ENCODE results near the gene VAV2.

VAV2 gene

DNA sequence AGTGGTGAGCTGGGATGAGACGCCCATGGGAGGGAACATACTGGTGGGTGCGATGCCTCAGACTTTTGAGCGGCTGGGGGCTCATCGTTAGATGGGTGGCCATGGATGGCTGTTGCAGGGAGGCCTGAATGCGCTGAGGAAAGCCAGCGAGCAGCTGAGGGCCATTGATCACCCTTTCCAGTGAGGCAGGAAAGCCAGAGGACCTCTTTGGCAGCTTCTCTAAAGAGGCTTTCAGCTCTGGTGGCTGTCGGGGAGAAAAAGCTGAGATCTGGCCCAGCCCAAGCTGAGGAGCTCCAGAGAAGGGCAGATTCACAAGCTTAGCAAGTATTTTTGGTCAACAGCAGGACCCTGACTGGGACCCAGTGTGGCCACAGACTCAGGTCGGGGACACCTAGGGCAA lies 13.3 kb upstream of the VAV2 start:
- H3K27ac ChIP-seq (ENCODE audit: low read depth, low read length) = no peak overlapping the region
- H3K79me2 ChIP-seq (ENCODE audit: control insufficient read depth, insufficient read depth, low read length, unreplicated experiment) = no peaks in the 10 kb centered on the region

GRCh38 chr9:134004881-134005280 lies 12.8 kb upstream of the VAV2 start:
- Histone ChIP-seq H3K27ac (ENCODE audit: low read depth, low read length) (no peak overlapping the region), H2AFZ (ENCODE audit: low read length, unreplicated experiment) (no peak overlapping the region)

More for the DNA sequence above, 13.3 kb upstream of the VAV2 start:
- Histone ChIP-seq H2AFZ (ENCODE audit: low read length, unreplicated experiment) (no peak overlapping the region), H3K4me1 (ENCODE audit: control insufficient read depth, insufficient read depth, low read length, unreplicated experiment) (no peaks in the 10 kb centered on the region), H3K27me3 (ENCODE audit: insufficient read depth, low read length) (0 out of 2 replicates have a peak, but pooled peaks cover 5% of the 10 kb centered on the region), H3K4me3 (ENCODE audit: low read depth, low read length) (no peak overlapping the region), H3K36me3 (ENCODE audit: insufficient read depth, low read length) (no peaks in the 10 kb centered on the region)

GRCh38 chr9:134004131-134004873 lies 12.2 kb upstream of the VAV2 start:
- Histone ChIP-seq H2AFZ (ENCODE audit: low read length, unreplicated experiment) (no peak overlapping the region), H3K27ac (ENCODE audit: low read depth, low read length) (no peak overlapping the region), H3K27me3 (ENCODE audit: insufficient read depth, low read length) (0 out of 2 replicates have a peak, but pooled peaks cover 5% of the 10 kb centered on the region), H3K36me3 (ENCODE audit: insufficient read depth, low read length) (no peaks in the 10 kb centered on the region), H3K4me1 (ENCODE audit: control insufficient read depth, insufficient read depth, low read length, unreplicated experiment) (no peaks in the 10 kb centered on the region), H3K4me3 (ENCODE audit: low read depth, low read length) (no peak overlapping the region), H3K79me2 (ENCODE audit: control insufficient read depth, insufficient read depth, low read length, unreplicated experiment) (no peaks in the 10 kb centered on the region)

More at GRCh38 chr9:134004881-134005280, 12.8 kb upstream of the VAV2 start:
- 0 out of 2 replicates have a peak, but pooled peaks cover 5% of the 10 kb centered on the region for H3K27me3 ChIP-seq (ENCODE audit: insufficient read depth, low read length)
- H3K36me3 ChIP-seq (ENCODE audit: insufficient read depth, low read length) = no peaks in the 10 kb centered on the region
- H3K4me1 ChIP-seq (ENCODE audit: control insufficient read depth, insufficient read depth, low read length, unreplicated experiment) = no peaks in the 10 kb centered on the region
- no peak overlapping the region for H3K4me3 ChIP-seq (ENCODE audit: low read depth, low read length)
- H3K79me2 ChIP-seq (ENCODE audit: control insufficient read depth, insufficient read depth, low read length, unreplicated experiment) = no peaks in the 10 kb centered on the region

DNA sequence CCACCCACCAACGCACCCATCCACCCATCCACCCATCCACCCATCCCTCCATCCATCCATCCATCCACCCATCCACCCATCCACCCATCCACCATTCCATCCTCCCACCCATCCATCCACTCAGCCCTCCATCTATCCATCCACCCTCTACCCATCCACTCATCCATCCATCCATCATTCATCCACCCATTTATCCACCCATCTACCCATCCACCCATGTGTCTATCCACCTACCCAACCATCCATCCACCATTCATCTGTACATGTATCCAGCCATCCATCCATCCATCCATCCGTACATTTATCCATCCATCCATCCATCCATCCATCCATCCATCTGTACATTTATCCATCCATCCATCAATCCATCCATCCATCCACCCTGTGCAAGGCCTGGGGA lies 11.1 kb upstream of the VAV2 start:
- H3K79me2 ChIP-seq (ENCODE audit: control insufficient read depth, insufficient read depth, low read length, unreplicated experiment) = no peaks in the 10 kb centered on the region
- H3K4me1 ChIP-seq (ENCODE audit: control insufficient read depth, insufficient read depth, low read length, unreplicated experiment) = no peaks in the 10 kb centered on the region
- no peaks in the 10 kb centered on the region for H3K36me3 ChIP-seq (ENCODE audit: insufficient read depth, low read length)
- H3K4me3 ChIP-seq (ENCODE audit: low read depth, low read length) = no peak overlapping the region
- no peak overlapping the region for H3K27ac ChIP-seq (ENCODE audit: low read depth, low read length)
- H2AFZ ChIP-seq (ENCODE audit: low read length, unreplicated experiment) = no peak overlapping the region
- no peaks in the 10 kb centered on the region for H3K27me3 ChIP-seq (ENCODE audit: insufficient read depth, low read length)

DNA sequence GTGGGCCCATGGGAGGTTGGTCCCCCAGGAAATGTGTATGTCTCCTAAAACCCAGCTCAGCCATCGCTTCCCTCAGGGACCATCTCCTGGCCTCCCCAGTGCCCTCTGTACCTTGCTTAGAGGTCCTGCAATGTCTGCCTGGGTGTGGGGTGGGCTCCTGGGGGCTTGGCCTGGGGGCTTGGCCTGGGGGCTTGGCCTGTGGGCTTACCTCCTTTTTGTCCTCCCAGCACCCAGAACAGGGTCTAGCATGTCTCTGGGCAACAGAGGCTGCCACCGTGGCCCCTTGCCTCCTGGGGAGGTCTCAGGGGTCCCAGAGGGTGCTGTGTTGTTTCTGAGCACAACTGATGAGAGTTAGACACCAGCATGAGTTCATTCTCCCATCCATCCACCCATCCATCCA lies 10.7 kb upstream of the VAV2 start:
- Histone ChIP-seq H3K27ac (ENCODE audit: low read depth, low read length) (no peak overlapping the region), H3K4me1 (ENCODE audit: control insufficient read depth, insufficient read depth, low read length, unreplicated experiment) (no peaks in the 10 kb centered on the region), H3K4me3 (ENCODE audit: low read depth, low read length) (no peak overlapping the region), H3K79me2 (ENCODE audit: control insufficient read depth, insufficient read depth, low read length, unreplicated experiment) (no peaks in the 10 kb centered on the region), H2AFZ (ENCODE audit: low read length, unreplicated experiment) (no peak overlapping the region), H3K27me3 (ENCODE audit: insufficient read depth, low read length) (no peaks in the 10 kb centered on the region), H3K36me3 (ENCODE audit: insufficient read depth, low read length) (no peaks in the 10 kb centered on the region)

DNA sequence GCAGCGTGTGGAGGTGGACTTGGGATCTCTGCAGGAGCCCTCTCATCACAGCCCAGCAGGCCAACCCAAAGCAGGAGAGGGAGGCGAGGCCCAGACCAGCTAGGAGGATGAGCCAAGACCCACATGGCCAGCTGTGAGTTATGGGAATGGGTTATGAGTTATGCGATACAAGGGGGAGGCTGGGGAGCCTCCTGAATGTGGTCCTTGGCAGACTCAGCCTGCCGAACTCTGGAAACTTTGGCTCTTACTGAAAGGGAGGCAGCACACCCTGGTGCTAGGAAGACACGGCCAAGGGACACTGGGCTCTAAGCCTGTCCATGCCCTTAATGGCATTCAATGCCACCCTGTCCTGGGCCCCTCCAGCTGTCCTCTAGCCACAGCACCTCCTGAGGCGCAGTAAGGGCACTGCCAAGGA lies 7.7 kb upstream of the VAV2 start:
- no peak overlapping the region for H3K27ac ChIP-seq (ENCODE audit: low read depth, low read length)
- no peaks in the 10 kb centered on the region for H3K4me1 ChIP-seq (ENCODE audit: control insufficient read depth, insufficient read depth, low read length, unreplicated experiment)
- no peaks in the 10 kb centered on the region for H3K36me3 ChIP-seq (ENCODE audit: insufficient read depth, low read length)
- H3K79me2 ChIP-seq (ENCODE audit: control insufficient read depth, insufficient read depth, low read length, unreplicated experiment) = no peaks in the 10 kb centered on the region
- no peaks in the 10 kb centered on the region for H3K27me3 ChIP-seq (ENCODE audit: insufficient read depth, low read length)
- no peak overlapping the region for H3K4me3 ChIP-seq (ENCODE audit: low read depth, low read length)
- no peak overlapping the region for H2AFZ ChIP-seq (ENCODE audit: low read length, unreplicated experiment)

- Histone ChIP-seq H3K4me1 (ENCODE audit: control insufficient read depth, insufficient read depth, low read length, unreplicated experiment) (peaks cover 2% of the 10 kb centered on the region), H2AFZ (ENCODE audit: low read length, unreplicated experiment) (no peak overlapping the region), H3K27ac (ENCODE audit: low read depth, low read length) (no peak overlapping the region), H3K79me2 (ENCODE audit: control insufficient read depth, insufficient read depth, low read length, unreplicated experiment) (no peaks in the 10 kb centered on the region), H3K36me3 (ENCODE audit: insufficient read depth, low read length) (no peaks in the 10 kb centered on the region), H3K4me3 (ENCODE audit: low read depth, low read length) (no peak overlapping the region), H3K27me3 (ENCODE audit: insufficient read depth, low read length) (no peaks in the 10 kb centered on the region)
Measured at GRCh38 chr9:133998915-133999595, 6.9 kb upstream of the VAV2 start.

GRCh38 chr9:133997584-133997983 lies 5.5 kb upstream of the VAV2 start:
- H3K79me2 ChIP-seq (ENCODE audit: control insufficient read depth, insufficient read depth, low read length, unreplicated experiment) = no peaks in the 10 kb centered on the region
- H2AFZ ChIP-seq (ENCODE audit: low read length, unreplicated experiment) = no peak overlapping the region
- no peak overlapping the region for H3K4me3 ChIP-seq (ENCODE audit: low read depth, low read length)
- H3K27me3 ChIP-seq (ENCODE audit: insufficient read depth, low read length) = no peaks in the 10 kb centered on the region
- H3K4me1 ChIP-seq (ENCODE audit: control insufficient read depth, insufficient read depth, low read length, unreplicated experiment) = peaks cover 8% of the 10 kb centered on the region
- no peaks in the 10 kb centered on the region for H3K36me3 ChIP-seq (ENCODE audit: insufficient read depth, low read length)
- H3K27ac ChIP-seq (ENCODE audit: low read depth, low read length) = no peak overlapping the region

- Histone ChIP-seq H3K4me1 (ENCODE audit: control insufficient read depth, insufficient read depth, low read length, unreplicated experiment) (peaks cover 8% of the 10 kb centered on the region), H3K27me3 (ENCODE audit: insufficient read depth, low read length) (no peaks in the 10 kb centered on the region), H3K27ac (ENCODE audit: low read depth, low read length) (no peak overlapping the region), H3K79me2 (ENCODE audit: control insufficient read depth, insufficient read depth, low read length, unreplicated experiment) (peaks cover 2% of the 10 kb centered on the region), H3K4me3 (ENCODE audit: low read depth, low read length) (no peak overlapping the region), H3K36me3 (ENCODE audit: insufficient read depth, low read length) (no peaks in the 10 kb centered on the region), H2AFZ (ENCODE audit: low read length, unreplicated experiment) (no peak overlapping the region)
Measured at GRCh38 chr9:133996531-133997520, 4.7 kb upstream of the VAV2 start.
